ENCODE data around the gene KCNC2. TPM values are rescaled to one million over a fixed set of nuclear protein-coding genes. Genes with fewer than 3 reads are reported as not detected.
A peak's percentile ranks its signal among the peaks of the same experiment; 100 is the strongest.

The KCNC2 gene
- total RNA-seq, 4 donors from 2014 or later = not detected

DNA sequence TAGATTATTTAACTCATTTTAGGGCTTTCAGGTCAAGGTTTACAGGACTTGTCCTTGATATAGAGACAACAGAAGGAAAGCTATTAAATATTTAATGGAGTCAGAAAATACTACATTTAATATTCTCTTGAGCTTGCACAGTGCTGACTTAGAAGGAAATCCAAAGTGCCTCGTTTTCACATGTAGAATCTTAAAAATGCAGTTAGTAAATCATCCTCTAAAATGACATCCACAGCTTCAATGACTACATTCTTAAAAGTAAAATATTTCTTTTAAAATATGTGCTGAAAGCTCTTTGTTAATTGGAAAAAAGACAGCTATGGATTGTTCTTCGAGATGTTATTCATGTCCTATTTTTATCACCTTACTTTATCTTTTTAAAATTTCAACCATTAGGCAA, 146.9 kb downstream of the KCNC2 start:
- Histone ChIP-seq H3K4me3 (replicated peaks in 1 of 3) (no peak overlapping the region), H3K4me1 (no peaks in the 10 kb centered on the region), H3K36me3 (no peaks in the 10 kb centered on the region), H3K27me3 (no peaks in the 10 kb centered on the region), H3K9me3 (no peaks in the 10 kb centered on the region), H3K27ac (no peak overlapping the region)
- DNase-seq = no peak
- intact Hi-C loops (cut with DNase I) = no loop called here
- TF ChIP-seq, protein P1, sequence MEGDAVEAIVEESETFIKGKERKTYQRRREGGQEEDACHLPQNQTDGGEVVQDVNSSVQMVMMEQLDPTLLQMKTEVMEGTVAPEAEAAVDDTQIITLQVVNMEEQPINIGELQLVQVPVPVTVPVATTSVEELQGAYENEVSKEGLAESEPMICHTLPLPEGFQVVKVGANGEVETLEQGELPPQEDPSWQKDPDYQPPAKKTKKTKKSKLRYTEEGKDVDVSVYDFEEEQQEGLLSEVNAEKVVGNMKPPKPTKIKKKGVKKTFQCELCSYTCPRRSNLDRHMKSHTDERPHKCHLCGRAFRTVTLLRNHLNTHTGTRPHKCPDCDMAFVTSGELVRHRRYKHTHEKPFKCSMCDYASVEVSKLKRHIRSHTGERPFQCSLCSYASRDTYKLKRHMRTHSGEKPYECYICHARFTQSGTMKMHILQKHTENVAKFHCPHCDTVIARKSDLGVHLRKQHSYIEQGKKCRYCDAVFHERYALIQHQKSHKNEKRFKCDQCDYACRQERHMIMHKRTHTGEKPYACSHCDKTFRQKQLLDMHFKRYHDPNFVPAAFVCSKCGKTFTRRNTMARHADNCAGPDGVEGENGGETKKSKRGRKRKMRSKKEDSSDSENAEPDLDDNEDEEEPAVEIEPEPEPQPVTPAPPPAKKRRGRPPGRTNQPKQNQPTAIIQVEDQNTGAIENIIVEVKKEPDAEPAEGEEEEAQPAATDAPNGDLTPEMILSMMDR (IDR thresholded peaks at IDR 0.05) = no peak
- TF ChIP-seq POLR2A (IDR thresholded peaks at IDR 0.05) = no peak
- WGBS, 2 donors = 59 to 61% methylated on average over 2 of the region's 2 CpGs

DNA sequence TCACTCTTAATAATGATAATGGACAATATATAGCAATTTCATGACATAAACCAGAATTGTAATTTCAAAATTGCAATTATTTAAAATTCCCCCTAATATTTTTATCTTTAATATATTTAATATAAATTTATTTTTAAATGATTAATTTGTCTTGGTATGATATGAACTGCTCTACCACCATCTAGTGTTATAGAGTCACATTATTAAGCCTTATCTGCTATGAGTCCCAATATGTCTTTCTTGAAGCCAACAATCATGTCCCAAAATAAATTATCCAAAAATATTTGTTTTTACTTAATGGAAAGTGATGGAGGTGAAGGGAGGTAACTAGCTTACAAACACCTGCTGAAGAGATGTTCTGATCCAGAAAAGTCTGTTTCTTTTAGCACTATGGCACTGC, 151.4 kb downstream of the KCNC2 start:
- TF ChIP-seq, protein P1 (IDR thresholded peaks at IDR 0.05) = peak in 1 of 6 experiments; percentile 8
- no peak for TF ChIP-seq POLR2A (IDR thresholded peaks at IDR 0.05)
- Histone ChIP-seq H3K4me3 (replicated peaks in 1 of 3) (no peak overlapping the region), H3K36me3 (no peaks in the 10 kb centered on the region), H3K4me1 (no peaks in the 10 kb centered on the region), H3K27ac (no peak overlapping the region), H3K9me3 (no peaks in the 10 kb centered on the region), H3K27me3 (no peaks in the 10 kb centered on the region)
- intact Hi-C loops (cut with DNase I) = no loop called here
- DNase-seq = no peak

DNA sequence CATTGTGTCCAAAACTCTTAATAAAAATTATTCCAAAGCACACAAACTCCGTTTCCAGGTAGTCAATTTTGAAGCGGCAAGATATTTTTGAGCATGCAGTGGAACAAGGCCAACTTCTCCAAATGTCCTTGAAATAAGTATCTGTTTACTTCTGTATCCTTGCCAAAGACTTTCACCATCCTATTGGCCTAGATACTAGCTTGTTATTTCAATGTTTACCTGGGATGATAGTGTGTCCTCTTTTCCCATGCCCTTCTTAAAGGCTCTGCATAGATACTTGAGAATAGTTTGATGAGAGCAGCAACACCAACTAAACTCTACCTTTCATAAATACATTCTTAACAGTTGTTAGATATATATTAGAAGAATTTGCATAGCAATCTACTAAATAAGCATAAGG, 160.9 kb downstream of the KCNC2 start:
- Histone ChIP-seq H3K9me3 (no peaks in the 10 kb centered on the region), H3K27ac (no peak overlapping the region), H3K27me3 (no peaks in the 10 kb centered on the region), H3K4me1 (no peaks in the 10 kb centered on the region), H3K4me3 (replicated peaks in 1 of 3) (no peak overlapping the region), H3K36me3 (no peaks in the 10 kb centered on the region)
- no peak for DNase-seq
- TF ChIP-seq, protein P1 (IDR thresholded peaks at IDR 0.05) = no peak
- no peak for TF ChIP-seq POLR2A (IDR thresholded peaks at IDR 0.05)
- intact Hi-C loops (cut with DNase I) = no loop called here
- WGBS, 2 donors = 32 to 46% methylated on average over 2 of the region's 2 CpGs

DNA sequence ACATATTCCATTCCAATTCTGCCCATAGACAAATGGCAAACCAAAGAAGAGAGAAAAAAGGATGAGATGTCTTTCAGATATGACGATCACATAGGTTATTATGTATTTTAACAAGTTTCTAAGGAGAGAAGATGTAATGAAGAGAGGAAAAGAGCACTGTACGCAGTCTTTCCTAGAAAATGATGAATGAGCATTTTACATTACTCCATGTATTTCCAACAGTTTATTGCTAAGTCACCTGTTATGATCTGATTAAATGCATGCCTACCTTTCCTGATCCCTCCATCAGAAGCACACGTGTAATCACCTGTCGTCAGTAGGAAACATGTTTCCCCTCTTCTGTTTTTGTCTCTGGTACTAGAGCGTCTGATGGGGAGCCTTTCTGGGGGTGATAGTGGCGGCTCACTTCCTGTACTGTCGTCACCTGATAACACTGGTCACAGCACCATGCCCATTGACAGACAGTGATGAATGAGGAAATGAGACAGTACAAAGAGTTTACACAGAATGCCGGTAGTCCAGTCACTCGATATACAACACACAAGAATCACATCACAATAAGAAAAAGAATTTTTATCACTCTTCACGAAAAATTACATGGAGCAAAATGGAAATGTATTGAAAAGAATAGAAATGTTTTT, 161.6 kb downstream of the KCNC2 start:
- TF ChIP-seq, protein P1 (IDR thresholded peaks at IDR 0.05) = no peak
- TF ChIP-seq POLR2A (IDR thresholded peaks at IDR 0.05) = no peak
- DNase-seq = no peak
- H3K27ac ChIP-seq = no peak overlapping the region
- no peak overlapping the region for H3K4me3 ChIP-seq (replicated peaks in 1 of 3)
- WGBS, 2 donors = 69 to 77% methylated on average over 10 of the region's 10 CpGs
- no peaks in the 10 kb centered on the region for H3K36me3 ChIP-seq
- H3K9me3 ChIP-seq = no peaks in the 10 kb centered on the region
- H3K27me3 ChIP-seq = no peaks in the 10 kb centered on the region
- H3K4me1 ChIP-seq = no peaks in the 10 kb centered on the region
- intact Hi-C loops (cut with DNase I) = no loop called here

GRCh38 chr12:75042125-75042524, 167.5 kb downstream of the KCNC2 start:
- no peaks in the 10 kb centered on the region for H3K36me3 ChIP-seq
- H3K4me1 ChIP-seq = no peaks in the 10 kb centered on the region
- TF ChIP-seq POLR2A (IDR thresholded peaks at IDR 0.05) = no peak
- TF ChIP-seq, protein P1 (IDR thresholded peaks at IDR 0.05) = no peak
- H3K27ac ChIP-seq = no peak overlapping the region
- no peaks in the 10 kb centered on the region for H3K9me3 ChIP-seq
- H3K4me3 ChIP-seq (replicated peaks in 1 of 3) = no peak overlapping the region
- no peaks in the 10 kb centered on the region for H3K27me3 ChIP-seq
- 73 to 81% methylated on average over 2 of the region's 2 CpGs for WGBS, 2 donors
- no peak for DNase-seq
- intact Hi-C loops (cut with DNase I) = no loop called here

Measured in thyroid gland (tissue), 4 donors.